Measurements from ENCODE around the gene PKMYT1. TPM values are rescaled to one million over a fixed set of nuclear protein-coding genes. Genes with fewer than 3 reads are reported as not detected.

PKMYT1 gene
- total and polyA plus RNA-seq, 2 of the 4 experiments (the other 2 are of a cell fraction): 1.8 to 14.9 TPM

GRCh38 chr16:2923481-2923880, 56.8 kb downstream of the PKMYT1 start (continued):
- TF ChIP-seq MAZ (IDR thresholded peaks at IDR 0.05; ENCODE audit: borderline replicate concordance, low read depth, low read length): no peak
- TF ChIP-seq RFX5 (IDR thresholded peaks at IDR 0.05; ENCODE audit: low read depth, low read length): no peak
- TF ChIP-seq RCOR1 (IDR thresholded peaks at IDR 0.05; ENCODE audit: insufficient replicate concordance, low read length): no peak
- no peak for TF ChIP-seq FOS (IDR thresholded peaks at IDR 0.05; ENCODE audit: low read depth, low read length)

Small RNA genes within 50 kb of the gene (microRNA-seq; reads per million reads assigned to microRNA genes)
- not detected for gene LINC00514 (ENCODE audit: insufficient read depth, insufficient read length)

Small RNA genes within 50 kb of the gene (small RNA-seq; reads per million reads assigned to genes)
- gene LINC00514: 0 reads per million in 5 experiments

Other genes starting within 250 kb of the PKMYT1 start
- 20.3 and 21.1 TPM in 2 replicates for gene SRRM2, start 227.8 kb downstream of the PKMYT1 start, total RNA-seq (2012; rRNA removed)
- 300 and 301 TPM in 2 replicates for gene SRRM2, start 227.8 kb downstream of the PKMYT1 start, polyA plus RNA-seq (2012; rRNA removed)
- gene ELOB, start 203.2 kb downstream of the PKMYT1 start, total RNA-seq (2012; rRNA removed): 225 and 5,859 TPM in 2 replicates
- gene ELOB, start 203.2 kb downstream of the PKMYT1 start, polyA plus RNA-seq (2012; rRNA removed): 442 and 481 TPM in 2 replicates
- gene PRSS33, start 192.9 kb downstream of the PKMYT1 start, total RNA-seq (2012; rRNA removed): not detected in 2 replicates
- not detected in 2 replicates for gene PRSS33, start 192.9 kb downstream of the PKMYT1 start, polyA plus RNA-seq (2012; rRNA removed)
- gene PRSS41, start 182.0 kb downstream of the PKMYT1 start, total RNA-seq (2012; rRNA removed): not detected in 2 replicates
- not detected in 2 replicates for gene PRSS41, start 182.0 kb downstream of the PKMYT1 start, polyA plus RNA-seq (2012; rRNA removed)
- not detected in 2 replicates for gene PRSS21, start 163.2 kb downstream of the PKMYT1 start, total RNA-seq (2012; rRNA removed)
- 0.21 and 0.47 TPM in 2 replicates for gene PRSS21, start 163.2 kb downstream of the PKMYT1 start, polyA plus RNA-seq (2012; rRNA removed)
- 0.28 and 0.54 TPM in 2 replicates for gene ZG16B, start 150.1 kb downstream of the PKMYT1 start, total RNA-seq (2012; rRNA removed)
- 0.46 and 0.65 TPM in 2 replicates for gene ZG16B, start 150.1 kb downstream of the PKMYT1 start, polyA plus RNA-seq (2012; rRNA removed)
- not detected in 2 replicates for gene PRSS22, start 122.3 kb downstream of the PKMYT1 start, total RNA-seq (2012; rRNA removed)
- not detected in 2 replicates for gene PRSS22, start 122.3 kb downstream of the PKMYT1 start, polyA plus RNA-seq (2012; rRNA removed)
- gene FLYWCH2, start 97.2 kb downstream of the PKMYT1 start, total RNA-seq (2012; rRNA removed): 42.3 and 48.9 TPM in 2 replicates
- gene FLYWCH2, start 97.2 kb downstream of the PKMYT1 start, polyA plus RNA-seq (2012; rRNA removed): 66.3 and 77.2 TPM in 2 replicates
- 14.3 and 16.1 TPM in 2 replicates for gene FLYWCH1, start 68.5 kb downstream of the PKMYT1 start, total RNA-seq (2012; rRNA removed)
- gene FLYWCH1, start 68.5 kb downstream of the PKMYT1 start, polyA plus RNA-seq (2012; rRNA removed): 25.2 and 32.3 TPM in 2 replicates
- not detected in 2 replicates for gene KREMEN2, start 16.2 kb downstream of the PKMYT1 start, total RNA-seq (2012; rRNA removed)
- 0.03 and 0.11 TPM in 2 replicates for gene KREMEN2, start 16.2 kb downstream of the PKMYT1 start, polyA plus RNA-seq (2012; rRNA removed)
- 2.2 TPM in 2 replicates for gene PAQR4, start 11.1 kb downstream of the PKMYT1 start, total RNA-seq (2012; rRNA removed)
- gene PAQR4, start 11.1 kb downstream of the PKMYT1 start, polyA plus RNA-seq (2012; rRNA removed): 10.0 and 10.1 TPM in 2 replicates
- not detected in 2 replicates for gene CLDN9, start 32.5 kb upstream of the PKMYT1 start, total RNA-seq (2012; rRNA removed)
- 0.05 TPM in 1 of 2 replicates, not detected in the other for gene CLDN9, start 32.5 kb upstream of the PKMYT1 start, polyA plus RNA-seq (2012; rRNA removed)
- gene CLDN6, start 37.7 kb upstream of the PKMYT1 start, total RNA-seq (2012; rRNA removed): not detected in 2 replicates
- gene CLDN6, start 37.7 kb upstream of the PKMYT1 start, polyA plus RNA-seq (2012; rRNA removed): 0.07 and 0.14 TPM in 2 replicates
- 103 and 118 TPM in 2 replicates for gene TNFRSF12A, start 39.9 kb upstream of the PKMYT1 start, total RNA-seq (2012; rRNA removed)
- gene TNFRSF12A, start 39.9 kb upstream of the PKMYT1 start, polyA plus RNA-seq (2012; rRNA removed): 304 and 346 TPM in 2 replicates
- gene HCFC1R1, start 43.5 kb upstream of the PKMYT1 start, total RNA-seq (2012; rRNA removed): 7.2 and 9.7 TPM in 2 replicates
- gene HCFC1R1, start 43.5 kb upstream of the PKMYT1 start, polyA plus RNA-seq (2012; rRNA removed): 57.9 and 121 TPM in 2 replicates
- gene THOC6, start 43.6 kb upstream of the PKMYT1 start, total RNA-seq (2012; rRNA removed): 16.1 and 16.8 TPM in 2 replicates
- 23.1 and 26.0 TPM in 2 replicates for gene THOC6, start 43.6 kb upstream of the PKMYT1 start, polyA plus RNA-seq (2012; rRNA removed)
- gene BICDL2, start 56.5 kb upstream of the PKMYT1 start, total RNA-seq (2012; rRNA removed): under 0.01 and 0.18 TPM in 2 replicates
- gene BICDL2, start 56.5 kb upstream of the PKMYT1 start, polyA plus RNA-seq (2012; rRNA removed): 0.17 and 0.19 TPM in 2 replicates
- gene MMP25, start 66.1 kb upstream of the PKMYT1 start, total RNA-seq (2012; rRNA removed): not detected in 2 replicates
- 0.07 TPM in 2 replicates for gene MMP25, start 66.1 kb upstream of the PKMYT1 start, polyA plus RNA-seq (2012; rRNA removed)
- gene IL32, start 85.2 kb upstream of the PKMYT1 start, total RNA-seq (2012; rRNA removed): 21.7 and 25.6 TPM in 2 replicates
- 95.7 and 99.9 TPM in 2 replicates for gene IL32, start 85.2 kb upstream of the PKMYT1 start, polyA plus RNA-seq (2012; rRNA removed)
- gene ZSCAN10, start 118.8 kb upstream of the PKMYT1 start, total RNA-seq (2012; rRNA removed): not detected in 2 replicates
- gene ZSCAN10, start 118.8 kb upstream of the PKMYT1 start, polyA plus RNA-seq (2012; rRNA removed): not detected in 2 replicates
- 8.2 and 8.3 TPM in 2 replicates for gene ZNF205, start 132.1 kb upstream of the PKMYT1 start, total RNA-seq (2012; rRNA removed)
- 12.7 and 14.5 TPM in 2 replicates for gene ZNF205, start 132.1 kb upstream of the PKMYT1 start, polyA plus RNA-seq (2012; rRNA removed)
- gene ZNF213, start 154.6 kb upstream of the PKMYT1 start, total RNA-seq (2012; rRNA removed): 0.56 and 0.72 TPM in 2 replicates
- gene ZNF213, start 154.6 kb upstream of the PKMYT1 start, polyA plus RNA-seq (2012; rRNA removed): 4.0 and 4.1 TPM in 2 replicates
- gene OR1F1, start 207.8 kb upstream of the PKMYT1 start, total RNA-seq (2012; rRNA removed): not detected in 2 replicates
- gene OR1F1, start 207.8 kb upstream of the PKMYT1 start, polyA plus RNA-seq (2012; rRNA removed): 0.12 and 0.27 TPM in 2 replicates